Activated T-cell treated with anti-CD3 and anti-CD28 coated beads for 4 hours (primary cell): ENCODE data around the gene IRS2.
A peak's percentile ranks its signal among the peaks of the same experiment; 100 is the strongest.
"Not testable (repeated sequence)": the region's sequence is repeated elsewhere in the genome, so short reads cannot be mapped to it uniquely, and the experiment has no call there.

Experiments used
- DNase-seq: peaks from one replicate; pipeline ENCODE4 v3.0.0-alpha.2; 2020

Gene IRS2, protein sequence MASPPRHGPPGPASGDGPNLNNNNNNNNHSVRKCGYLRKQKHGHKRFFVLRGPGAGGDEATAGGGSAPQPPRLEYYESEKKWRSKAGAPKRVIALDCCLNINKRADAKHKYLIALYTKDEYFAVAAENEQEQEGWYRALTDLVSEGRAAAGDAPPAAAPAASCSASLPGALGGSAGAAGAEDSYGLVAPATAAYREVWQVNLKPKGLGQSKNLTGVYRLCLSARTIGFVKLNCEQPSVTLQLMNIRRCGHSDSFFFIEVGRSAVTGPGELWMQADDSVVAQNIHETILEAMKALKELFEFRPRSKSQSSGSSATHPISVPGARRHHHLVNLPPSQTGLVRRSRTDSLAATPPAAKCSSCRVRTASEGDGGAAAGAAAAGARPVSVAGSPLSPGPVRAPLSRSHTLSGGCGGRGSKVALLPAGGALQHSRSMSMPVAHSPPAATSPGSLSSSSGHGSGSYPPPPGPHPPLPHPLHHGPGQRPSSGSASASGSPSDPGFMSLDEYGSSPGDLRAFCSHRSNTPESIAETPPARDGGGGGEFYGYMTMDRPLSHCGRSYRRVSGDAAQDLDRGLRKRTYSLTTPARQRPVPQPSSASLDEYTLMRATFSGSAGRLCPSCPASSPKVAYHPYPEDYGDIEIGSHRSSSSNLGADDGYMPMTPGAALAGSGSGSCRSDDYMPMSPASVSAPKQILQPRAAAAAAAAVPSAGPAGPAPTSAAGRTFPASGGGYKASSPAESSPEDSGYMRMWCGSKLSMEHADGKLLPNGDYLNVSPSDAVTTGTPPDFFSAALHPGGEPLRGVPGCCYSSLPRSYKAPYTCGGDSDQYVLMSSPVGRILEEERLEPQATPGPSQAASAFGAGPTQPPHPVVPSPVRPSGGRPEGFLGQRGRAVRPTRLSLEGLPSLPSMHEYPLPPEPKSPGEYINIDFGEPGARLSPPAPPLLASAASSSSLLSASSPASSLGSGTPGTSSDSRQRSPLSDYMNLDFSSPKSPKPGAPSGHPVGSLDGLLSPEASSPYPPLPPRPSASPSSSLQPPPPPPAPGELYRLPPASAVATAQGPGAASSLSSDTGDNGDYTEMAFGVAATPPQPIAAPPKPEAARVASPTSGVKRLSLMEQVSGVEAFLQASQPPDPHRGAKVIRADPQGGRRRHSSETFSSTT (N-terminal part only)

DNA sequence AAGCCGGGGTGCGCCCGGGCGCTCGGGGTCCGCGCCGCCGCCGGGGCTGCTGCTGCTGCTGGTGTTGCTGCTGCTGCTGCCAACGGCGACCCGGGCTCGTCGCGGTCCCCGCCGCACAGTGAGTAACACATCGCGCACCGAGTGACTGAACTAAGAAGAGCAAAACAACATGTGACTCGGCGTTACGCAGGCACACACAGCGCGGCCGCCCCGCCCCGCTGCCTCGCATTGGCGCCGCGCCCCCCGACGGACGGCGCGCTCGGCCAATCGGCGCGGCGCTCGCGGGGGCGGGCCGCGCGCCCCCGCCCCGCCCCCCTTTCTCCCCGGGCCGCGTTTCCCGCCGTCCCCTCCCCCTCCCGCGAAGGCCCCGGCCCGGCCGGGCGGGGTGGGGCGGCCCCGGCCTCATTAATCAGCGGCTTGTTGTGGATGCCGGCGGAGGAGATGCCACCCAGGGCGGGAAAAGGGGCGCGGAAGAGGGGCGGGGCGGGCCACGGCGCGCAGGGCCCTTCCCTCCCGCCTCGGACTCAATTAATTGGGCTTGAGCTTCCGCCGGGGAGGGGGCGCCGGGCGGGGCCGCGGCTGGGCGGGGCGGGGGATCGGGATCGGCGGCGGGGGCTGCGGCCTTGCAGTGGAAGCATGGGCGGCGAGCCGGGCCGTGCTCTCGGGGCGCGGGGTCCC is at the start of gene IRS2:
Gene IRS2 (minus strand): TSS at position 127 of the 678 bp plus-strand sequence. CDS start 530 bp downstream, outside the sequence.
- peak; percentile 85 for DNase-seq

GRCh38 chr13:109834973-109835720 is 48.8 kb upstream of the IRS2 start:
- no peak for DNase-seq

GRCh38 chr13:109833940-109834339 is 47.6 kb upstream of the IRS2 start:
- DNase-seq, result no peak

- DNase-seq, result no peak
Observed at GRCh38 chr13:109833071-109833470, 46.7 kb upstream of the IRS2 start.

GRCh38 chr13:109828591-109829316 is 42.4 kb upstream of the IRS2 start:
- DNase-seq, result not testable (repeated sequence)

DNA sequence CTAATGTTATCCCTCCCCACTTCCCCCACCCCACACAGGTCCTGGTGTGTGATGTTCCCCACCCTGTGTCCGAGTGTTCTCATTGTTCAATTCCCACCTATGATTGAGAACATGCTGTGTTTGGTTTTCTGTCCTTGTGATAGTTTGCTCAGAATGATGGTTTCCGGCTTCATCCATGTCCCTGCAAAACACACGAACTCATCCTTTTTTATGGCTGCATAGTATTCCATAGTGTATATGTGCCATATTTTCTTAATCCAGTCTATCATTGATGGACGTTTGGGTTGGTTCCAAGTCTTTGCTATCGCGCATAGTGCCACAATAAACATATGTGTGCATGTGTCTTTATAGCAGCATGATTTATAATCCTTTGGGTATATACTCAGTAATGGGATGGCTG is 36.8 kb upstream of the IRS2 start:
- not testable (repeated sequence) for DNase-seq

- DNase-seq, result no peak
Observed at GRCh38 chr13:109821103-109821502, 34.7 kb upstream of the IRS2 start.

GRCh38 chr13:109819874-109820273 is 33.5 kb upstream of the IRS2 start:
- no peak for DNase-seq

DNA sequence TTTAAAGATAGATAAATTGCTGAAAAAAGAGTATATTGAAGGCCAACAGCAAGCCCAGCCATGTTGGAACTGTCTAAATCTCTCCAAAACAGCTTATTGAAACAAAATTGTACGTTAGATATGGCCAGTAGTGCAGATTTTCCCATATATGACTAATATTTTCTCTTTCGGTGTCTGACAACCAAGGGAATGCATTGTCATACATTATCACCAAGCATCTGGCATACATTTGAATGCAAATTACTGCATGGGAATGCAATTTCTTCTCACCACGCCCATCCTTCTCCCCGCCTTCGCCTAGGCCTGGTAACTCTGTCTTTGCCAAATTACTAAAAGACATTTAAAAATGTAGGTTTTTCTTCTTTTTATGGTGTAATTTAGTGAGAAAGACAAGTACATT is 32.5 kb upstream of the IRS2 start:
- DNase-seq, result no peak

DNA sequence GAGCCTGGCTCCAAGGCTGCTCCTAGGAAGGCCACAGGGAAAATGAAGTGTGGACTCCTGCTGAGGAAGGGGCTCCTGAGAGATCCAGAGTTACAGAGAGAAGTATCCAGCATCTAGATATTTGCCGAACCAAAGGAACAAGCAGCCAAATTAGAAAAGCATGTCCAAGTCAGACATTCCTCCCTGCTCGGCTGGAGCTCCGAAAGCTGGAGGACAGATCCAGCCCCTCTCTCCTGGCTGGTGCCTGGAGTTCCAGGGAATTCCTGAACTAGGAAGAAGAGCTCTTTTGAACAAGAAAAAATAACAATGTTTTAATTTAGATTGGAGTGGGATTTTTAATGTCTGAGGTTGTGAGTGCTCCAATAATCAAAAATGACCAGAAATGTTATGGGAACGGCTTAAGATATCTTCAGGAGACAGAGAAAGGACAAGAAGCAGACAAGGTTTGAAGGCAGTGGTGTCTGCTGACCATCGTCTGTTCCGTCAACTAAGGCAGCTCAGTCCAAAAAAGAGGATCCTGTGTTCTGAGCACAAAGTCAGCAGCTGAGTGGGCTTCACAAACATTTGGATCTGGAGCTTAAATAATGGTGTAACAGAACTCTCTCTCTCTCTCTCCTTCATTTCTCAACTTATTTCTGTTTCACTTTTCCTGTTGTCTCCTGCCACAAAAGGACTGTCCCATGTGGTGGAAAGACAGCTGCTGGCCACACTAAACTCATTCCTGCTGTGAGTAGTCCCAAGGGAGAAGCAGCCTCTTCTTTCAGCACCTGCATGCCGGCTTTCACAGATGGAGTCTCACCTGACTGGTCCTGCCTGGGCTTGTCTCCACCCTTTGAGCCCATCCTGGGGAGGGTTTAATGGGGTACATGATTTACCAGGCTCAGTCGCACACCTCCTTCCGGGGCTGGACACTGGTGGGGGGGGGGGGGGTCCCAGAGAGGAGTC is 31.5 kb upstream of the IRS2 start:
- no peak for DNase-seq

DNA sequence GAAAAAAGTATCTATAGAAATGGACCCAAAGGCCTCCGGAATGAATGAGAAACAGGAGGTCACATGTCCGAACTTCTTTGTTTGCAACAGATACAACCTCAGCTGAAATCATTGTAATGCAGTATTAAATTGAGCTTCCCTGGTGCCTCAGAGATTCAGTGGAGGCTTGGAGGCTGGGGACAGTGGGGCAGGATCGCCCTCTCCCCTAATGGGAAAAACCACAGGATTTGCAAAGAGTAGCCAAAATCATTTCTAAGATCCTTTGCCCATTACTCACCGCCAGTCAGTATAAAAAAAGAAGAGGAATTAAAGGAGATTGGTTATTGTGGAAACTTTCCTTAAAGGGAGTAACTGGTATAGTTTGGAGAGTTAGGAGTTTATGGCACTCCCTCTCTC is 30.4 kb upstream of the IRS2 start:
- DNase-seq, result no peak

- DNase-seq, result no peak
Observed at GRCh38 chr13:109816112-109816807, 29.9 kb upstream of the IRS2 start.

- no peak for DNase-seq
Observed at GRCh38 chr13:109815651-109816050, 29.3 kb upstream of the IRS2 start.

DNA sequence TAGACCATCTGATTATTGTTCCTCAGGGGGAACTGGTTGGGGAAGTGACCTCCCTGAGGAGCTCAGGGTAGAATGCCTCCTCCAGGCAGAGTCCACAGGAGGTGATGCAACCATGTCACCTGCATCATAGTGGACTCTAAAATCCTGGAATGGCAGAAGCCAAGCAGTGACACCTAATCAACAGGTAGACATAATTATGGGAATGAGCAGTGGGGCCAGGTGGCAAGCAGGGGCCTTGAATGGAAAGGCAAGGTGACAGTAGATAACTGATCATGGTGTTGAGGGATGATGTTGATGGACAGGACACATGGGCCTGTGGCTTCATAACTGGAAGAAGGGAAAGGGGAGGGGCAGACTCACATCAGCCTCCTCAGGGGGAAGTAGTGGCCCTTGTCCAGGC is 27.3 kb upstream of the IRS2 start:
- no peak for DNase-seq

- DNase-seq, result no peak
Observed at GRCh38 chr13:109812382-109812781, 26.0 kb upstream of the IRS2 start.

DNA sequence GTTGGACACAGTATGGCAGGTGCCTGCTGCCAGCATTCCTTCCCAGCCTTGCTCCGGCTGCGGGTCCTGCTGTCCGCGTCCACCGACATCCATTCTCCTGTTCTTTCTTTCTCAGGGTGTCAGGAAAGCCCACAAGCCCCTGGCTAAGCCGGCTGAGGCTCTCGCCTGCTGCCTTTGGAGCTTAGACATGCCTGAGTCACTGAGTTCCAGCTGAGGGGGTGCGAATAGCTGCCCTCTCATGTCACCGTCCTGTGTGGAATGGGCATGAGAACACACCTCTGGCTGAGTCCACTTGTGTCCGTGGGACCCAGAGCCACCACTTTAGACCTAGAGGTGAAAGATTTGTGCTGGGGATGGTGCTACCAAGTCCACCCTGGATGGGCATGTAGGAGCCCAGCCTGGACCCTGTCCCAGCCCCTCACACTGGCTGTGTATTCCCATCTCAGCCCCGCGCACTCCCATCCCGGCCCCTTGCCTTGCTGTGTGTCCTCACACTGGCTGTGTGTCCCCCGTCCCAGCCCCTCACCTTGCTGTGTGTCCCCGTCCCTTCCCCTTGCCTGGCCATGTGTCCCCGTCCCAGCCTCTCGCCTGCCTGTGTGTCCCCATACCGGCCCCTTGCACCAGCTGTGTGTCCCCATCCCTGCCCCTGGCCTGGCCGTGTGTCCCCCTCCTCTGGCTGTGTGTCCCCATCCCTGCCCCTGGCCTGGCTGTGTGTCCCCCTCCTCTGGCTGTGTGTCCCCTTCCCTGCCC is 24.6 kb upstream of the IRS2 start:
- no peak for DNase-seq

- no peak for DNase-seq
Observed at GRCh38 chr13:109809216-109809932, 23.0 kb upstream of the IRS2 start.

GRCh38 chr13:109807345-109807744 is 21.0 kb upstream of the IRS2 start:
- DNase-seq, result no peak
